ENCODE results near the gene TBX4.

DNA sequence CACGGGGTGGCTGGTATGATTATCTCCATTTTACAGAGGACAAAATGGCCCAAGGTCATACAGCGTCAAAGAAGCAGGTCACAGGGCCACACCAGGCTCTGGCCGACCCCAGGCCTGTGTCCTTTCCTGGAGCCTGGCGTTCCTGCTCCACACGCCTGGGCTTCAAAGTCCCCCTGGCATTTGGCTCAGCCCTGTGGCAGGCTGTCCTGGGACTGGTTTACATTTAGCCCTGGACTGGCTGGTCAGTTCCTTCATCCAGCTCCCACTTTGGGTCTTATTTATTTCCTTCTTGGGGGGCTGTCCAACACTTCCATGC lies 37.3 kb upstream of the TBX4 start:
- TF ChIP-seq EP300 (IDR thresholded peaks at IDR 0.05): no peak
- TF ChIP-seq, protein P1, sequence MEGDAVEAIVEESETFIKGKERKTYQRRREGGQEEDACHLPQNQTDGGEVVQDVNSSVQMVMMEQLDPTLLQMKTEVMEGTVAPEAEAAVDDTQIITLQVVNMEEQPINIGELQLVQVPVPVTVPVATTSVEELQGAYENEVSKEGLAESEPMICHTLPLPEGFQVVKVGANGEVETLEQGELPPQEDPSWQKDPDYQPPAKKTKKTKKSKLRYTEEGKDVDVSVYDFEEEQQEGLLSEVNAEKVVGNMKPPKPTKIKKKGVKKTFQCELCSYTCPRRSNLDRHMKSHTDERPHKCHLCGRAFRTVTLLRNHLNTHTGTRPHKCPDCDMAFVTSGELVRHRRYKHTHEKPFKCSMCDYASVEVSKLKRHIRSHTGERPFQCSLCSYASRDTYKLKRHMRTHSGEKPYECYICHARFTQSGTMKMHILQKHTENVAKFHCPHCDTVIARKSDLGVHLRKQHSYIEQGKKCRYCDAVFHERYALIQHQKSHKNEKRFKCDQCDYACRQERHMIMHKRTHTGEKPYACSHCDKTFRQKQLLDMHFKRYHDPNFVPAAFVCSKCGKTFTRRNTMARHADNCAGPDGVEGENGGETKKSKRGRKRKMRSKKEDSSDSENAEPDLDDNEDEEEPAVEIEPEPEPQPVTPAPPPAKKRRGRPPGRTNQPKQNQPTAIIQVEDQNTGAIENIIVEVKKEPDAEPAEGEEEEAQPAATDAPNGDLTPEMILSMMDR (IDR thresholded peaks at IDR 0.05): no peak
- TF ChIP-seq HOXB13 (CRISPR knock-in tag; IDR thresholded peaks at IDR 0.05; ENCODE audit: low read depth): no peak
- TF ChIP-seq, protein P2, sequence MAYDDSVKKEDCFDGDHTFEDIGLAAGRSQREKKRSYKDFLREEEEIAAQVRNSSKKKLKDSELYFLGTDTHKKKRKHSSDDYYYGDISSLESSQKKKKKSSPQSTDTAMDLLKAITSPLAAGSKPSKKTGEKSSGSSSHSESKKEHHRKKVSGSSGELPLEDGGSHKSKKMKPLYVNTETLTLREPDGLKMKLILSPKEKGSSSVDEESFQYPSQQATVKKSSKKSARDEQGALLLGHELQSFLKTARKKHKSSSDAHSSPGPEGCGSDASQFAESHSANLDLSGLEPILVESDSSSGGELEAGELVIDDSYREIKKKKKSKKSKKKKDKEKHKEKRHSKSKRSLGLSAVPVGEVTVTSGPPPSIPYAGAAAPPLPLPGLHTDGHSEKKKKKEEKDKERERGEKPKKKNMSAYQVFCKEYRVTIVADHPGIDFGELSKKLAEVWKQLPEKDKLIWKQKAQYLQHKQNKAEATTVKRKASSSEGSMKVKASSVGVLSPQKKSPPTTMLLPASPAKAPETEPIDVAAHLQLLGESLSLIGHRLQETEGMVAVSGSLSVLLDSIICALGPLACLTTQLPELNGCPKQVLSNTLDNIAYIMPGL (CRISPR knock-in tag; IDR thresholded peaks at IDR 0.05; ENCODE audit: borderline replicate concordance): no peak

Data from A549 (cell line).